Measurements from ENCODE around the gene POLDIP2. TPM values are rescaled to one million over a fixed set of nuclear protein-coding genes. Genes with fewer than 3 reads are reported as not detected.

POLDIP2 gene
- total RNA-seq, 1 donor from 2014 or later: 45.9 TPM

DNA sequence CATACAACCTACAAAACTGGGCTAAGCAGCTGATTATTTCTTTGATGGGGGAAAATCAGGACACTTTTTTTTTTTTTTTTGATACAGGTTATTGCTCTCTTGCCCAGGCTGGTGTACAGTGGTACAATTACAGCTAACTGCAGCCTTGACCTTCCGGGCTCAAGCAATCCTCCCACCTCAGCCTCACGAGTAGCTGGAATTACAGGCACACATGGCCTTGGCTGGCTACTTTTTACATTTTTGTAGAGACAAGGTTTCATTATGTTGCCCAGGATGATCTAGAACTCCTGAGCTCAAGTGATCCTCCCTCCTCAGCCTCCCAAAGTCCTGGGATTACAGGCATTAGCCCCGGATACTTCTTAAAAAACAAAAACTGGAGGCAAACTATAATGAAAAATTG lies 58.9 kb downstream of the POLDIP2 start:
- Histone ChIP-seq H3K36me3 (no peaks in the 10 kb centered on the region), H3K27ac (no peak overlapping the region), H3K9me3 (no peaks in the 10 kb centered on the region), H3K4me1 (no peaks in the 10 kb centered on the region), H3K4me3 (no peak overlapping the region), H3K27me3 (no peaks in the 10 kb centered on the region)
- TF ChIP-seq POLR2A (IDR thresholded peaks at IDR 0.05) (no peak), POLR2AphosphoS5 (IDR thresholded peaks at IDR 0.05; ENCODE audit: insufficient read depth in 1 of 2, low read depth in 1 of 2) (no peak)
- TF ChIP-seq, protein P1, sequence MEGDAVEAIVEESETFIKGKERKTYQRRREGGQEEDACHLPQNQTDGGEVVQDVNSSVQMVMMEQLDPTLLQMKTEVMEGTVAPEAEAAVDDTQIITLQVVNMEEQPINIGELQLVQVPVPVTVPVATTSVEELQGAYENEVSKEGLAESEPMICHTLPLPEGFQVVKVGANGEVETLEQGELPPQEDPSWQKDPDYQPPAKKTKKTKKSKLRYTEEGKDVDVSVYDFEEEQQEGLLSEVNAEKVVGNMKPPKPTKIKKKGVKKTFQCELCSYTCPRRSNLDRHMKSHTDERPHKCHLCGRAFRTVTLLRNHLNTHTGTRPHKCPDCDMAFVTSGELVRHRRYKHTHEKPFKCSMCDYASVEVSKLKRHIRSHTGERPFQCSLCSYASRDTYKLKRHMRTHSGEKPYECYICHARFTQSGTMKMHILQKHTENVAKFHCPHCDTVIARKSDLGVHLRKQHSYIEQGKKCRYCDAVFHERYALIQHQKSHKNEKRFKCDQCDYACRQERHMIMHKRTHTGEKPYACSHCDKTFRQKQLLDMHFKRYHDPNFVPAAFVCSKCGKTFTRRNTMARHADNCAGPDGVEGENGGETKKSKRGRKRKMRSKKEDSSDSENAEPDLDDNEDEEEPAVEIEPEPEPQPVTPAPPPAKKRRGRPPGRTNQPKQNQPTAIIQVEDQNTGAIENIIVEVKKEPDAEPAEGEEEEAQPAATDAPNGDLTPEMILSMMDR (IDR thresholded peaks at IDR 0.05): no peak
- no peak for DNase-seq (ENCODE audit: extremely low spot score in 2 of 2)
- intact Hi-C loops (cut with DNase I): no loop called here

Small RNA genes lying within 50 kb of the gene (microRNA-seq; reads per million reads assigned to microRNA genes)
- not detected for gene MIR4723 (ENCODE audit: borderline number of aligned reads, borderline replicate concordance)

Other genes starting within 250 kb of the POLDIP2 start
- gene TMEM97, start 38.3 kb downstream of the POLDIP2 start, total RNA-seq: 2.5 TPM
- gene IFT20, start 22.1 kb downstream of the POLDIP2 start, total RNA-seq: 42.5 TPM
- gene TNFAIP1, start 21.8 kb downstream of the POLDIP2 start, total RNA-seq: 27.3 TPM
- gene SEBOX, start 7.7 kb upstream of the POLDIP2 start, total RNA-seq: not detected
- 2.7 TPM for gene VTN, start 12.8 kb upstream of the POLDIP2 start, total RNA-seq
- 10.1 TPM for gene SARM1, start 14.2 kb upstream of the POLDIP2 start, total RNA-seq
- gene SLC46A1, start 48.7 kb upstream of the POLDIP2 start, total RNA-seq: 13.8 TPM
- not detected for gene SLC13A2, start 116.1 kb upstream of the POLDIP2 start, total RNA-seq
- 3.4 TPM for gene FOXN1, start 148.8 kb upstream of the POLDIP2 start, total RNA-seq
- gene UNC119, start 195.1 kb upstream of the POLDIP2 start, total RNA-seq: 38.1 TPM
- gene PIGS, start 214.0 kb upstream of the POLDIP2 start, total RNA-seq: 22.8 TPM
- gene ALDOC, start 219.4 kb upstream of the POLDIP2 start, total RNA-seq: 20.1 TPM
- gene SPAG5, start 241.5 kb upstream of the POLDIP2 start, total RNA-seq: 8.3 TPM

Data from vagina (tissue), 2 donors.